Activated CD4-positive, alpha-beta T cell treated with anti-CD3 and anti-CD28 coated beads, Interleukin-2, Interleukin-4, amounts not matched to agents 100 ng/mL and 50 ng/mL, durations not matched to agents 16 hours and 8 hours (primary cell): ENCODE data around the gene TBC1D13.
"Not testable (repeated sequence)": the region's sequence is repeated elsewhere in the genome, so short reads cannot be mapped to it uniquely, and the experiment has no call there.

ENCODE experiments used
- DNase-seq: peaks from one replicate; pipeline ENCODE4 v3.0.0-alpha.2; 2020; ENCODE audit warnings: low spot score

TBC1D13 gene

DNA sequence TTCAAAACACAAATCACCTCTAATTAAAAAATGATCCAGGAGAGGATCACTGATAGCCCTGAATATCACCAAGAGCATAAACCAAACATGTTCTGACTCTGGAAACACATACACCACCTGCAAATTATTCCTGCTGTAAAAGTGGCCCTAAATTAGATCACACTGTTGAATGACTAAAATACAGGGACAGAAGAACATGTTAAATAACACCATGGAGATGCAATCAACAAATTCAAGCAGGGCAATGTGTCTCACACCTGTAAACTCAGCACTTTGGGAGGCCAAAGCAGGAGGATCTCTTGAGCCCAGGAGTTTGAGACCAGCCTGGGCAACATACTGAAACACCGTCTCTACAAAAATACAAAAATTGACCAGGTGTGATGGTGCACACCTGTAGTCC, 60.8 kb downstream of the TBC1D13 start:
- no peak for DNase-seq

DNA sequence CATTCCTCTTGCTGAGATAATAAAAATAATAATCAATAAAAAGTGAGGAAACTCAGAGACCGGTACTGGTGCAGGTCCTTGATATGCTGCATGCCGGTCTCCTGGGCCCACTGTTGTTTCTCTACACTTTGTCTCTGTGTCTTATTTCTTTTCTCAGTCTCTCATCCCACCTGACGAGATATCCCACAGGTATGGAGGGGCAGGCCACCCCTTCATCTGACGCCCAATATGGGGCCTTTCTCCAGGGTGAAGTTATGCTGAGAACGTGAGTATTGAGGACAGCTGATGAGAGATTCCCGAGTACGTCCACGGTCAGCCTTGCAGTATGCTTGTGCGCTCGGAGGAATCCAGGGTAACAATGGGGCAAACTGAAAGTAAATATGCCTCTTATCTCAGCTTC, 64.0 kb downstream of the TBC1D13 start:
- DNase-seq = not testable (repeated sequence)

DNA sequence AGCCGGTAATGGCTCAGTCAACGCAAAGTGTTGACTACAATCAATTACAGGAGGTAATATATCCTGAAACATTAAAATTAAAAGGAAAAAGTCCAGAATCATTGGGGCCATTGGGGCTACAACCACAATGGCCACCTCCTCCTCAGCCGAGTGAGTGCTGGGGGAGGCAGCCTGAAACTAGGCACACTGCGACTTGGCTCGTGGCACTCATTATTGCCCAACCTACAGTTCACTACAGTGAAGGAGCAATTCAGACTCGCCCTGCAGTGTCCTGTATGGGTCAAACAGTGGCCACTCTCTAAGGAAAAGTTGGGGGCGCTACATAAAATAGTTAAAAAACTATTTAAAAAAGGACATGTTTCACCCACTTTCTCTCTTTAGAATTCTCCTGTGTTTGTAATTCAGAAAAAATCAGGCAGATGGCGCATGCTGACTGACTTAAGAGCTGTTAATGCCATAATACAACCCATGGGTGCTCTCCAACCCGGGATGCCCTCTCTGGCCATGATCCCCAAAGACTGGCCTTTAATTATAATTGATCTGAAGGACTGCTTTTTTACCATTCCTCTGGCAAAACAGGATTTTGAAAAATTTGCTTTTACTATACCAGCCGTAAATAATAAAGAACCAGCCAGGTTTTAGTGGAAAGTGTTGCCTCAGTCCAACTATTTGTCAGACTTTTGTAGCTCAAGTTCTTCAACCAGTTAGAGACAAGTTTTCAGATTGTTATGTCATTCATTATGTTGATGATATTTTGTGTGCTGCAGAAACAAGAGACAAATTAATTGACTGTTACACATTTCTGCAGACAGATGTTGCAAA, 64.9 kb downstream of the TBC1D13 start:
- DNase-seq = not testable (repeated sequence)

DNA sequence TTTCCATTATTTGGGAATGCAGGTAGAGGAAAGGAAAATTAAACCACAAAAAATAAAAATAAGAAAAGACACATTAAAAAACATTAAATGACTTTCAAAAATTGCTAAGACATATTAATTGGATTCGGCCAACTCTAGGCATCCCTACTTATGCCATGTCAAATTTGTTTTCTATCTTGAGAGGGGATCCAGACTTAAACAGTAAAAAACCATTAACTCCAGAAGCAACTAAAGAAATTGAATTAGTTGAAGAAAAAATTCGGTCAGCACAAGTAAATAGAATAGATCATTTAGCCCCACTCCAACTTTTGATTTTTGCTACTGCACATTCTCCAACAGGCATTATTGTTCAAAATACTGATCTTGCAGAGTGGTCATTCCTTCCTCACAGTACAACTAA, 65.6 kb downstream of the TBC1D13 start:
- not testable (repeated sequence) for DNase-seq

DNA sequence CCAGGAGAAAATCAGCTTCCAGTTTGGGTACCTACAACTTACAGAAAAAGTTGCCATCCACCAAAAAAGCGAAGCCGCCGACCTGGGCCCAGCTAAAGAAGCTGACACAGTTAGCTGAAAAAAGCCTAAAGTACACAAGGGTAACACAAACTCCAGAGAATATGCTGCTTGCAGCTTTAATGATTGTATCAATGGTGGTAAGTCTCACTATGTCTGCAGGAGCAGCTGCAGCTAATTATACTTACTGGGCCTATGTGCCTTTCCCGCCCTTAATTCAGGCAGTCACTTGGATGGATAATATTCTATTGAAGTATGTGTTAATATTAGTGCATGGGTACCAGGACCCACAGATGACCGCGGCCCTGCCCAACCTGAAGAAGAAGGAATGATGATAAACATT, 67.4 kb downstream of the TBC1D13 start:
- DNase-seq = not testable (repeated sequence)

DNA sequence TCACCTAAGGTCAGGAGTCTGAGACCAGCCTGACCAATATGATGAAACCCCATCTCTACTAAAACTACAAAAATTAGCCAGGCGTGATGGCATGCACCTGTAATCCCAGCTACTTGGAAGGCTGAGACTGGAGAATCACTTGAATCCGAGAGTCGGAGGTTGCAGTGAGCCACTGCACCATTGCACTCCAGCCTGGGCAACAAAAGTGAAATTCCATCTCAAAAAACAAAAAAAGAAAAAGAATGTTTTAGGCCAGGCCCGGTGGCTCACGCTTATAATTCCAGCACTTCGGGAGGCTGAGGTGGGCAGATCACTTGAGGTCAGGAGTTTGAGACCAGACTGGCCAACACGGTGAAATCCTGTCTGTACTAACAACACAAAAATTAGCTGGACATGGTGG, 71.4 kb downstream of the TBC1D13 start:
- not testable (repeated sequence) for DNase-seq
